ENCODE measurements around the gene LENG1. TPM values are rescaled to one million over a fixed set of nuclear protein-coding genes. Genes with fewer than 3 reads are reported as not detected.
A peak's percentile ranks its signal among the peaks of the same experiment; 100 is the strongest.

Gene LENG1
- total RNA-seq, 2 donors from 2014 or later: 3.6 to 4.0 TPM

GRCh38 chr19:54206030-54206830 lies 46.7 kb upstream of the LENG1 start:
- Histone ChIP-seq H3K36me3 (ENCODE audit: control insufficient read depth, insufficient read depth, low read length) (peaks cover 65% of the 10 kb centered on the region), H3K9me3 (ENCODE audit: control insufficient read depth, low read length) (no peaks in the 10 kb centered on the region), H3K27ac (ENCODE audit: low read depth, low read length) (no peak overlapping the region), H3K4me3 (ENCODE audit: low read length) (no peak overlapping the region), H3K9ac (ENCODE audit: extremely low read depth, low read length, poor library complexity, severe bottlenecking) (no peak overlapping the region), H3K4me1 (ENCODE audit: control insufficient read depth, insufficient read depth, low read length) (peaks cover 16% of the 10 kb centered on the region), H3K27me3 (ENCODE audit: control insufficient read depth, insufficient read depth, low read length, poor library complexity, severe bottlenecking) (no peaks in the 10 kb centered on the region)
- no peaks in the 10 kb centered on the region for H3K27me3 Mint-ChIP-seq (ENCODE audit: insufficient read depth)
- DNase-seq: no peak
- H3K4me3 Mint-ChIP-seq: no peak overlapping the region
- TF ChIP-seq CTCF (conservative IDR thresholded peaks at IDR 0.05): no peak
- 96 to 99% methylated on average over 17 to 27 of the region's 27 CpGs for WGBS, 2 experiments (ENCODE audit: insufficient coverage in 1 of 2, insufficient read length in 1 of 2)
- H3K36me3 Mint-ChIP-seq (ENCODE audit: low read depth): peaks cover 79% of the 10 kb centered on the region
- H3K4me1 Mint-ChIP-seq: peaks cover 54% of the 10 kb centered on the region
- H3K27ac Mint-ChIP-seq: no peak overlapping the region
- no peaks in the 10 kb centered on the region for H3K9me3 Mint-ChIP-seq

GRCh38 chr19:54204767-54205468 lies 45.4 kb upstream of the LENG1 start:
- H3K4me1 Mint-ChIP-seq: peaks cover 52% of the 10 kb centered on the region
- DNase-seq: no peak
- H3K4me3 Mint-ChIP-seq: peak overlapping the region; percentile 93
- Histone ChIP-seq H3K27me3 (ENCODE audit: control insufficient read depth, insufficient read depth, low read length, poor library complexity, severe bottlenecking) (no peaks in the 10 kb centered on the region), H3K9ac (ENCODE audit: extremely low read depth, low read length, poor library complexity, severe bottlenecking) (no peak overlapping the region), H3K36me3 (ENCODE audit: control insufficient read depth, insufficient read depth, low read length) (peaks cover 68% of the 10 kb centered on the region), H3K9me3 (ENCODE audit: control insufficient read depth, low read length) (no peaks in the 10 kb centered on the region), H3K4me3 (ENCODE audit: low read length) (peak overlapping the region; percentile 98), H3K4me1 (ENCODE audit: control insufficient read depth, insufficient read depth, low read length) (peaks cover 16% of the 10 kb centered on the region), H3K27ac (ENCODE audit: low read depth, low read length) (no peak overlapping the region)
- H3K27ac Mint-ChIP-seq: no peak overlapping the region
- peaks cover 75% of the 10 kb centered on the region for H3K36me3 Mint-ChIP-seq (ENCODE audit: low read depth)
- H3K27me3 Mint-ChIP-seq (ENCODE audit: insufficient read depth): no peaks in the 10 kb centered on the region
- no peak for TF ChIP-seq CTCF (conservative IDR thresholded peaks at IDR 0.05)
- WGBS, 2 experiments (ENCODE audit: insufficient coverage in 1 of 2, insufficient read length in 1 of 2): 91 to 100% methylated on average over 2 to 4 of the region's 4 CpGs
- H3K9me3 Mint-ChIP-seq: no peaks in the 10 kb centered on the region

GRCh38 chr19:54203151-54203611 lies 43.7 kb upstream of the LENG1 start:
- WGBS, 2 experiments (ENCODE audit: insufficient coverage in 1 of 2, insufficient read length in 1 of 2): 90 to 91% methylated on average over 9 of the region's 9 CpGs
- peaks cover 16% of the 10 kb centered on the region for H3K4me1 ChIP-seq (ENCODE audit: control insufficient read depth, insufficient read depth, low read length)
- Mint-ChIP-seq H3K27me3 (ENCODE audit: insufficient read depth) (no peaks in the 10 kb centered on the region), H3K9me3 (no peaks in the 10 kb centered on the region), H3K27ac (peak overlapping the region; percentile 90), H3K36me3 (ENCODE audit: low read depth) (peaks cover 74% of the 10 kb centered on the region), H3K4me1 (peaks cover 44% of the 10 kb centered on the region), H3K4me3 (peak overlapping the region; percentile 93)
- H3K36me3 ChIP-seq (ENCODE audit: control insufficient read depth, insufficient read depth, low read length): peaks cover 68% of the 10 kb centered on the region
- H3K9me3 ChIP-seq (ENCODE audit: control insufficient read depth, low read length): no peaks in the 10 kb centered on the region
- DNase-seq: no peak
- H3K4me3 ChIP-seq (ENCODE audit: low read length): peak overlapping the region; percentile 98
- TF ChIP-seq CTCF (conservative IDR thresholded peaks at IDR 0.05): no peak
- H3K27me3 ChIP-seq (ENCODE audit: control insufficient read depth, insufficient read depth, low read length, poor library complexity, severe bottlenecking): no peaks in the 10 kb centered on the region
- no peak overlapping the region for H3K27ac ChIP-seq (ENCODE audit: low read depth, low read length)
- H3K9ac ChIP-seq (ENCODE audit: extremely low read depth, low read length, poor library complexity, severe bottlenecking): peak overlapping the region; percentile 98

Measured in endodermal cell (in vitro differentiated cells).